ENCODE data around the gene IFNA16.

- TF ChIP-seq, protein P1, sequence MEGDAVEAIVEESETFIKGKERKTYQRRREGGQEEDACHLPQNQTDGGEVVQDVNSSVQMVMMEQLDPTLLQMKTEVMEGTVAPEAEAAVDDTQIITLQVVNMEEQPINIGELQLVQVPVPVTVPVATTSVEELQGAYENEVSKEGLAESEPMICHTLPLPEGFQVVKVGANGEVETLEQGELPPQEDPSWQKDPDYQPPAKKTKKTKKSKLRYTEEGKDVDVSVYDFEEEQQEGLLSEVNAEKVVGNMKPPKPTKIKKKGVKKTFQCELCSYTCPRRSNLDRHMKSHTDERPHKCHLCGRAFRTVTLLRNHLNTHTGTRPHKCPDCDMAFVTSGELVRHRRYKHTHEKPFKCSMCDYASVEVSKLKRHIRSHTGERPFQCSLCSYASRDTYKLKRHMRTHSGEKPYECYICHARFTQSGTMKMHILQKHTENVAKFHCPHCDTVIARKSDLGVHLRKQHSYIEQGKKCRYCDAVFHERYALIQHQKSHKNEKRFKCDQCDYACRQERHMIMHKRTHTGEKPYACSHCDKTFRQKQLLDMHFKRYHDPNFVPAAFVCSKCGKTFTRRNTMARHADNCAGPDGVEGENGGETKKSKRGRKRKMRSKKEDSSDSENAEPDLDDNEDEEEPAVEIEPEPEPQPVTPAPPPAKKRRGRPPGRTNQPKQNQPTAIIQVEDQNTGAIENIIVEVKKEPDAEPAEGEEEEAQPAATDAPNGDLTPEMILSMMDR (conservative IDR thresholded peaks at IDR 0.05; ENCODE audit: low read length), result no peak
- no peak for TF ChIP-seq EZH2phosphoT487 (IDR thresholded peaks at IDR 0.05; ENCODE audit: borderline replicate concordance, low read depth, low read length)
These were observed 11.9 kb downstream of the IFNA16 start for GRCh38 chr9:21205204-21205603.

Data from OCI-LY7 (cell line).